ENCODE results near the gene ADAMTS4.

ADAMTS4 gene

GRCh38 chr1:161193561-161194235 is 5.2 kb downstream of the ADAMTS4 start:
- no peak for DNase-seq

- peak; percentile 47 for DNase-seq
Observed at GRCh38 chr1:161192476-161193465, 6.1 kb downstream of the ADAMTS4 start.

- DNase-seq = no peak
Observed at GRCh38 chr1:161191971-161192370, 6.9 kb downstream of the ADAMTS4 start.

- no peak for DNase-seq
Observed at GRCh38 chr1:161190962-161191521, 7.8 kb downstream of the ADAMTS4 start.

- DNase-seq = no peak
Observed at GRCh38 chr1:161189036-161189435, 9.8 kb downstream of the ADAMTS4 start.

- no peak for DNase-seq
Observed at GRCh38 chr1:161188381-161188780, 10.5 kb downstream of the ADAMTS4 start.

GRCh38 chr1:161187311-161187710 is 11.5 kb downstream of the ADAMTS4 start:
- no peak for DNase-seq

GRCh38 chr1:161185732-161186311 is 13.0 kb downstream of the ADAMTS4 start:
- no peak for DNase-seq

GRCh38 chr1:161185282-161185682 is 13.6 kb downstream of the ADAMTS4 start:
- DNase-seq = peak; percentile 60

- DNase-seq = no peak
Observed at GRCh38 chr1:161182214-161182613, 16.6 kb downstream of the ADAMTS4 start.

- DNase-seq = no peak
Observed at GRCh38 chr1:161180639-161181038, 18.2 kb downstream of the ADAMTS4 start.

- DNase-seq = no peak
Observed at GRCh38 chr1:161179698-161180097, 19.2 kb downstream of the ADAMTS4 start.

- no peak for DNase-seq
Observed at GRCh38 chr1:161177936-161178244, 21.0 kb downstream of the ADAMTS4 start.

GRCh38 chr1:161177112-161177935 is 21.5 kb downstream of the ADAMTS4 start, which contains the start of gene B4GALT3:
B4GALT3 (minus strand) TSS chr1:161177507; CDS start chr1:161176060, 1,447 bp downstream.
- peak; percentile 97 for DNase-seq

GRCh38 chr1:161176468-161177111 is 22.3 kb downstream of the ADAMTS4 start:
- no peak for DNase-seq

- no peak for DNase-seq
Observed at GRCh38 chr1:161175771-161176453, 22.9 kb downstream of the ADAMTS4 start.

- DNase-seq = no peak
Observed at GRCh38 chr1:161174911-161175310, 23.9 kb downstream of the ADAMTS4 start.

GRCh38 chr1:161173711-161174110 is 25.1 kb downstream of the ADAMTS4 start:
- DNase-seq = no peak

GRCh38 chr1:161172776-161173376 is 26.0 kb downstream of the ADAMTS4 start:
- DNase-seq = no peak

- no peak for DNase-seq
Observed at GRCh38 chr1:161172349-161172748, 26.5 kb downstream of the ADAMTS4 start.

GRCh38 chr1:161171696-161172095 is 27.2 kb downstream of the ADAMTS4 start:
- DNase-seq = no peak
